HepG2 (cell line): Measurements from ENCODE around the gene CSNK1D. TPM values are rescaled to one million over a fixed set of nuclear protein-coding genes. Genes with fewer than 3 reads are reported as not detected.

ENCODE experiments used
- ADNP ChIP-seq: sonication (generic); formaldehyde crosslinking; IDR thresholded peaks from 2 replicates; pipeline ENCODE4 v1.4.0; 2020; ENCODE audit warnings: missing genetic modification reagents
- FOXJ3 ChIP-seq: sonication (generic); formaldehyde crosslinking; IDR thresholded peaks from 2 replicates; pipeline ENCODE4 v1.4.0; 2020; ENCODE audit warnings: missing genetic modification reagents, mild to moderate bottlenecking, borderline replicate concordance
- HNRNPH1 ChIP-seq: fragments of 200-400 bp; formaldehyde crosslinking; optimal IDR thresholded peaks from 2 replicates; pipeline ENCODE3; 2017; ENCODE audit warnings: mild to moderate bottlenecking, low read depth, low read length
- IKZF1 ChIP-seq: fragments of 450-650 bp; IDR thresholded peaks from 2 replicates; pipeline ENCODE4 v1.7.1; 2016
- PBX2 ChIP-seq: IDR thresholded peaks from 2 replicates; pipeline ENCODE4 v1.6.1; 2016; ENCODE audit warnings: control low read depth
- RFX1 ChIP-seq: fragments of 450-650 bp; IDR thresholded peaks from 2 replicates; pipeline ENCODE4 v1.6.1; 2017
- SALL1 ChIP-seq: sonication (generic); formaldehyde crosslinking; IDR thresholded peaks from 2 replicates; pipeline ENCODE4 v1.8.0; 2022; ENCODE audit warnings: mild to moderate bottlenecking, missing genetic modification reagents
- SRSF9 ChIP-seq: fragments of 200-400 bp; formaldehyde crosslinking; IDR thresholded peaks from 2 replicates; pipeline ENCODE4 v1.6.1; 2018; ENCODE audit warnings: borderline replicate concordance, mild to moderate bottlenecking, low read depth, low read length; ENCODE audit not compliant: insufficient read depth, poor library complexity, severe bottlenecking
- ZNF318 ChIP-seq: sonication (generic); formaldehyde crosslinking; IDR thresholded peaks from 2 replicates; pipeline ENCODE4 v1.4.0; 2020; ENCODE audit warnings: mild to moderate bottlenecking, missing genetic modification reagents
- ZNF446 ChIP-seq: sonication (generic); formaldehyde crosslinking; IDR thresholded peaks from 2 replicates; pipeline ENCODE4 v1.5.0; 2020; ENCODE audit warnings: mild to moderate bottlenecking, missing genetic modification reagents
- ZNF563 ChIP-seq: sonication (generic); formaldehyde crosslinking; IDR thresholded peaks from 2 replicates; pipeline ENCODE4 v1.8.0; 2022; ENCODE audit warnings: mild to moderate bottlenecking, moderate library complexity, missing genetic modification reagents
- ZNF567 ChIP-seq: sonication (generic); formaldehyde crosslinking; IDR thresholded peaks from 2 replicates; pipeline ENCODE4 v1.8.1; 2023; ENCODE audit warnings: mild to moderate bottlenecking, missing genetic modification reagents, borderline replicate concordance
- ZNF660 ChIP-seq: sonication (generic); formaldehyde crosslinking; IDR thresholded peaks from 2 replicates; pipeline ENCODE4 v1.5.1; 2020; ENCODE audit warnings: mild to moderate bottlenecking, low read depth, missing genetic modification reagents, borderline replicate concordance
- ZNF75D ChIP-seq: sonication (generic); formaldehyde crosslinking; IDR thresholded peaks from 2 replicates; pipeline ENCODE4 v1.8.1; 2023; ENCODE audit warnings: missing genetic modification reagents, mild to moderate bottlenecking, borderline replicate concordance
- polyA plus RNA-seq, 8 experiments: library from polyadenylated mRNA; depleted of rRNA in 3 of 8; stranded (reverse) in 7 of 8; unstranded in 1 of 8; fragments of >200 nt; fragmentation: Illumina TruSeq in 4 of 8; extraction: Trizol in 4 of 8; gene quantifications; 2 replicates each; pipeline versions ENCODE4 v1.2.1 to v1.2.3, GENCODE V29; 2011 to 2016; ENCODE audit warnings: low read depth in 4 of 8, missing spikeins in 1 of 8, mixed read lengths in 1 of 8; ENCODE audit not compliant: insufficient read depth in 1 of 8
- total RNA-seq, 5 experiments: library from RNA; depleted of rRNA; stranded (reverse); fragments of >200 nt; fragmentation: Illumina TruSeq; extraction: Trizol; gene quantifications; 2 replicates each; pipeline ENCODE4 v1.2.3, GENCODE V29; 2016; ENCODE audit warnings: low read depth in 1 of 5
- TF ChIP-seq, protein P1 (sequence below): sonication (generic); formaldehyde crosslinking; IDR thresholded peaks from 2 replicates; pipeline ENCODE4 v1.4.0; 2020; ENCODE audit warnings: mild to moderate bottlenecking, low read depth, missing genetic modification reagents

Gene CSNK1D
- total and polyA plus RNA-seq, 2 of the 13 experiments (the other 11 are each of a cell fraction or from before 2014, with no cell fraction given), result 31.5 to 128 TPM

DNA sequence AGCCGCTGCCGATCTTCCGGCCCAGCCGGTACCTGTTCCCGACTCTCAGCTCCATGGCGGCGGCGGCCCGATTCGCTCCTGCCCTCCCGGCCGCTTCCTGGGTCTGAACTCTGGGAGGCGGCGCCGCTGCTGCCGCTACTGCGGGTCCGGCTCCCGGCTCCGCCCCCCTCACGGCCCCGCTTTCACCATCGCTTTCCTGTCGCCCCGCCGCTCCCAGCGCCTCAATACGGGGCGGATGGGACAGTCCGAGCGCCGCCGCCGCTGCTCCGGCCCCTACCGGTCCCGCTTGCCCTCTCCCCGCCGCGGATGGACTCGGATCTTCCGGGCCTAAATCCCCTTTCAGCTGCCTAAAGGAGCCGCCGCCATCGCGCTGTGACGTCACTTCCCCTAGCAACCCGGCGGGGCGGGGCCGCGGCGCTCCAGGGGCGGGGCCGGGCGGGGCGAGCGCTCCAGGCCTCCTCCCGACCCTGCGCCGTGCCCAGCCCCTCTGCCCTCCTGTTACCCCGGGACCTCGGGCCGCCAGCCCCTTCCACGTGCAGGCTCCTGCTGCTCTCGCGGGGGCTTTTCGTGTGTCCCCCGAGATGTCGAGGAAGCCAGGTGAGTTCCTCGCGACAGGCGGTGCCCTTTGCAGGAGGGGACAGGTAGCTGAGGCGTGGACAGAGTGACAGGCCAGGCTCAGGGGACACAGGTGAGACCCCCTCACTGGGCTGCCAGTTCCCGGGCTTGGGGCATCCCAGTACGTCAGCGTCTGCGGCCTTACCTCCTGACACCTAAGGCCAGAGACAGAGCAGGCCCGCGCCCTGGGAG lies at the start of gene CSNK1D (continued):
- TF ChIP-seq, protein P1, sequence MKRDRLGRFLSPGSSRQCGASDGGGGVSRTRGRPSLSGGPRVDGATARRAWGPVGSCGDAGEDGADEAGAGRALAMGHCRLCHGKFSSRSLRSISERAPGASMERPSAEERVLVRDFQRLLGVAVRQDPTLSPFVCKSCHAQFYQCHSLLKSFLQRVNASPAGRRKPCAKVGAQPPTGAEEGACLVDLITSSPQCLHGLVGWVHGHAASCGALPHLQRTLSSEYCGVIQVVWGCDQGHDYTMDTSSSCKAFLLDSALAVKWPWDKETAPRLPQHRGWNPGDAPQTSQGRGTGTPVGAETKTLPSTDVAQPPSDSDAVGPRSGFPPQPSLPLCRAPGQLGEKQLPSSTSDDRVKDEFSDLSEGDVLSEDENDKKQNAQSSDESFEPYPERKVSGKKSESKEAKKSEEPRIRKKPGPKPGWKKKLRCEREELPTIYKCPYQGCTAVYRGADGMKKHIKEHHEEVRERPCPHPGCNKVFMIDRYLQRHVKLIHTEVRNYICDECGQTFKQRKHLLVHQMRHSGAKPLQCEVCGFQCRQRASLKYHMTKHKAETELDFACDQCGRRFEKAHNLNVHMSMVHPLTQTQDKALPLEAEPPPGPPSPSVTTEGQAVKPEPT (CRISPR knock-in tag), result peak; percentile 69; the same call in 1 of the 2 replicates
- TF ChIP-seq ZNF563 (peak; percentile 95), PBX2 (CRISPR knock-in tag) (no peak), ADNP (CRISPR knock-in tag) (no peak), SRSF9 (no peak), ZNF660 (CRISPR knock-in tag) (no peak), HNRNPH1 (no peak), ZNF75D (peak; percentile 93; the same call in 1 of the 2 replicates), ZNF318 (CRISPR knock-in tag) (no peak), IKZF1 (no peak), FOXJ3 (CRISPR knock-in tag) (no peak), RFX1 (peak; percentile 29; the same call in 1 of the 2 replicates), ZNF446 (CRISPR knock-in tag) (no peak; the same call in 1 of the 2 replicates), SALL1 (peak; percentile 84), ZNF567 (CRISPR knock-in tag) (peak; percentile 43; the same call in 1 of the 2 replicates)
